ENCODE measurements around the gene CCDC85B.

CCDC85B gene

DNA sequence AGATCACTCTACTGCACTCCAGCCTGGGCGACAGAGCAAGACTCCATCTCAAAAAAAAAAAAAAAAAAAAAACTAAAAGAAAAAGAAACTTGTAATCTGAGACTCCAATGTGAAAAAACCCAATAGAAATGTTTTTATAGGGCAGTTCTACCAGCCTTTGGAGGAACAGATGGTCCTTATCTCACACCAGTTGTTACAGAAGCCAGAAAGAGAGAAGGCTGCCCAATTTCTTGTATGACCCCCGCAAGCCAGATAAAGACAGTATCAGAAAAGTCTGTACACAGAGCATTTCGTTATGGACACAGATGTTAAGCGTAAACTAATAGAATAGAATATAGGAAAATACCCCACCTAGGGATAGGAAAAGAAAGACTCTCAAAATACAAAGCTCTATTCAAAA, 43.5 kb downstream of the CCDC85B start:
- TF ChIP-seq, protein P1, sequence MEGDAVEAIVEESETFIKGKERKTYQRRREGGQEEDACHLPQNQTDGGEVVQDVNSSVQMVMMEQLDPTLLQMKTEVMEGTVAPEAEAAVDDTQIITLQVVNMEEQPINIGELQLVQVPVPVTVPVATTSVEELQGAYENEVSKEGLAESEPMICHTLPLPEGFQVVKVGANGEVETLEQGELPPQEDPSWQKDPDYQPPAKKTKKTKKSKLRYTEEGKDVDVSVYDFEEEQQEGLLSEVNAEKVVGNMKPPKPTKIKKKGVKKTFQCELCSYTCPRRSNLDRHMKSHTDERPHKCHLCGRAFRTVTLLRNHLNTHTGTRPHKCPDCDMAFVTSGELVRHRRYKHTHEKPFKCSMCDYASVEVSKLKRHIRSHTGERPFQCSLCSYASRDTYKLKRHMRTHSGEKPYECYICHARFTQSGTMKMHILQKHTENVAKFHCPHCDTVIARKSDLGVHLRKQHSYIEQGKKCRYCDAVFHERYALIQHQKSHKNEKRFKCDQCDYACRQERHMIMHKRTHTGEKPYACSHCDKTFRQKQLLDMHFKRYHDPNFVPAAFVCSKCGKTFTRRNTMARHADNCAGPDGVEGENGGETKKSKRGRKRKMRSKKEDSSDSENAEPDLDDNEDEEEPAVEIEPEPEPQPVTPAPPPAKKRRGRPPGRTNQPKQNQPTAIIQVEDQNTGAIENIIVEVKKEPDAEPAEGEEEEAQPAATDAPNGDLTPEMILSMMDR (IDR thresholded peaks at IDR 0.05; ENCODE audit: borderline replicate concordance, control extremely low read depth, extremely low read depth, insufficient read depth, missing control alignments) = no peak
- no peak for DNase-seq (ENCODE audit: low spot score)
- in situ Hi-C loops (cut with MboI; ENCODE audit: low sequenced_read_pairs, unreplicated experiment) = no loop called here

DNA sequence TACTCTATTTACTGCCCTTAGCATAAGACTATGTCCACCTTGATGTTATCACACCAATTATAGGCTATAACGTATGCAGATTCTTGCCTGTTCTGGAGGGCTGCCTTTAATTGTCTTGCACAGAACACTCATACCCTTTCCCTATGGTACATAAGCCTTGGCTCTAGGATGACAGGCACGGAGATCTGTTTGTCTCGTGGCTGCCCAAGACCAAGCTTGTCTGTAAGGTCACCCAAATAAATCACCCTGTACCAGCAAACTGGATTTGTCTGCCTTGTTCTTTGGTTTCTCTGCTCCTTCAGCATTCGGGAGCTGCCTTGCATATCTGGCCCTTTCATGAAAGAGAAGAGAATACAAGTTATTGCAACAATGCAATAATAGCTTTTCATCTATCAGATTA, 47.3 kb downstream of the CCDC85B start:
- in situ Hi-C loops (cut with MboI; ENCODE audit: low sequenced_read_pairs, unreplicated experiment) = no loop called here
- no peak for DNase-seq (ENCODE audit: low spot score)
- TF ChIP-seq, protein P1 (IDR thresholded peaks at IDR 0.05; ENCODE audit: borderline replicate concordance, control extremely low read depth, extremely low read depth, insufficient read depth, missing control alignments) = no peak

Data from GM13976 (cell line).